ENCODE measurements around the gene C6. TPM values are rescaled to one million over a fixed set of nuclear protein-coding genes. Genes with fewer than 3 reads are reported as not detected.

C6 gene
- total and polyA plus RNA-seq, 10 of the 15 experiments (the other 5 are each of a cell fraction or from before 2014, with no cell fraction given) = 0.31 TPM; not detected in 9

GRCh38 chr5:41102341-41102740 lies 111.0 kb downstream of the C6 start:
- Histone ChIP-seq H3K36me3 (ENCODE audit: control insufficient read depth in 2 of 2, insufficient read depth in 2 of 2, low read length in 1 of 2) (no peaks in the 10 kb centered on the region), H4K20me1 (ENCODE audit: control insufficient read depth, insufficient read depth) (no peaks in the 10 kb centered on the region), H2AFZ (ENCODE audit: control insufficient read depth, low read depth, low read length) (no peak overlapping the region), H3K27ac (ENCODE audit: control insufficient read depth, insufficient read depth) (no peak overlapping the region), H3K4me1 (ENCODE audit: control insufficient read depth, insufficient read depth, low read length) (no peaks in the 10 kb centered on the region), H3K79me2 (ENCODE audit: control insufficient read depth, insufficient read depth, low read length) (no peaks in the 10 kb centered on the region), H3K4me3 (no peak overlapping the region), H3K27me3 (replicated peaks in 1 of 2; ENCODE audit: control insufficient read depth in 2 of 2, insufficient read depth in 2 of 2, low read length in 1 of 2) (no peaks in the 10 kb centered on the region), H3K4me2 (ENCODE audit: control insufficient read depth, insufficient read depth) (no peak overlapping the region), H3K9ac (ENCODE audit: control insufficient read depth, insufficient read depth, low read length) (no peak overlapping the region), H3K9me3 (replicated peaks; ENCODE audit: control insufficient read depth, insufficient read depth, low read length) (no peaks in the 10 kb centered on the region)
- CTCF ChIA-PET = no interaction called here
- SMC1A ChIA-PET (ENCODE audit: uncharacterized antibody, unreplicated experiment) = no interaction called here
- in situ Hi-C loops (cut with MboI) = no loop called here
- BruUV-seq (replicated peaks) = no TSS peak
- DNase-seq (ENCODE audit: low read depth, low spot score) (no peak), FAIRE-seq (peak; percentile 27), ATAC-seq (no peak)
- RAD21 ChIA-PET (ENCODE audit: unreplicated experiment) = no interaction called here
- intact Hi-C loops (cut with micrococcal nuclease; ENCODE audit: unreplicated experiment) = no loop called here
- POLR2A ChIA-PET = no interaction called here
- TF ChIP-seq ZBTB4 (CRISPR knock-in tag; IDR thresholded peaks at IDR 0.05) = no peak
- no peak for TF ChIP-seq NFXL1 (IDR thresholded peaks at IDR 0.05; ENCODE audit: borderline replicate concordance)
- TF ChIP-seq BCL3 (IDR thresholded peaks at IDR 0.05; ENCODE audit: borderline replicate concordance, insufficient read depth, low read depth, low read length, poor library complexity, severe bottlenecking) = no peak
- TF ChIP-seq SMC3 (IDR thresholded peaks at IDR 0.05; ENCODE audit: borderline replicate concordance, low read length) = no peak
- TF ChIP-seq NBN (IDR thresholded peaks at IDR 0.05) = no peak
- TF ChIP-seq BACH1 (IDR thresholded peaks at IDR 0.05; ENCODE audit: borderline replicate concordance) = no peak
- no peak for TF ChIP-seq BCLAF1 (IDR thresholded peaks at IDR 0.05)
- no peak for TF ChIP-seq MTA2 (IDR thresholded peaks at IDR 0.05; ENCODE audit: low read depth)
- no peak for TF ChIP-seq RUNX3 (IDR thresholded peaks at IDR 0.05; ENCODE audit: low read length)
- no peak for TF ChIP-seq JUNB (IDR thresholded peaks at IDR 0.05)
- no peak for TF ChIP-seq CHD2 (IDR thresholded peaks at IDR 0.05; ENCODE audit: borderline replicate concordance, low read depth, low read length)
- TF ChIP-seq ELK1 (IDR thresholded peaks at IDR 0.05; ENCODE audit: low read depth, low read length) = no peak
- TF ChIP-seq POU2F2 (IDR thresholded peaks at IDR 0.05; ENCODE audit: borderline replicate concordance, low read depth, low read length) = no peak
